Measurements from ENCODE around the gene PHLDA2.
A peak's percentile ranks its signal among the peaks of the same experiment; 100 is the strongest.

Gene PHLDA2

DNA sequence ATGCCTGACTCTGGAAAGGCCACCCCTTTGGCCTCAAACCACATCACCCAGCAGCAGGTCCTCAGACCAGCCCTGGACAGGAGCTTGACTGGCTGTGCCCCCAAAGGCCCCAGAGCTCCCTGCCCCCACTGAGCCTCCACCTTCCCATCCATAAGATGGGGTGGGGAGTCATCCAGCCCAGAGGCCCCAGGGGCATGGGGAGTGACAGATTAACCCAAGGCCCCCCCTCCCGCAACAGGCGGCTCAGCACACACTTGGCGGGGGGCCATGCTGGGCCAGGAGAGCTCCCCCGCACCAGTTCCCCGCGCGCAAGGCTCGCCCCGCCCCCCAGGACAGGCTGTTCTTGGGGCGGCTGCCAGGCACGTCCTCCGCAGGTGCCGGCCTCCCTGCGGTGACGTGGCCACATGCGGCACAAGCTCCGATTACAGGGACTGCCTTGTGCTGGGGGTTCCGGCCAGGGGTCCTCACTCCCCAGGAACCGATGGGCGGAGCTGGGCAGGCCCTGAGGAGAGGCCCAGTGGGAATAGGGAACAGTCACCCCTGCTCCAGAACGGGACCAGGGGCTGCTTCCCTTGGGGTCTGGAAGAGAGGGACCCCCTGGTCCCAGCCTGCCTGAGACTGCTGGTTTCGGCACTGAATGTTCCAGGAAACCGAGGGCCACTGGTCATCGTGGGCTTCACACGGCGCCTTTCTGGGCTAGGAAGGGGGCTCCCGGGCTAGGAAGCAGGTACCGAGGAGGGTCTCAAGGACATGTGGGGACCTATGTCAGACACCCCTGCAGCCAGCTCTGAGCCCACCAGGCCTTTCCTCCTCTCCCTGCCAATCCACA is 38.5 kb downstream of the PHLDA2 start:
- TF ChIP-seq, protein P1, sequence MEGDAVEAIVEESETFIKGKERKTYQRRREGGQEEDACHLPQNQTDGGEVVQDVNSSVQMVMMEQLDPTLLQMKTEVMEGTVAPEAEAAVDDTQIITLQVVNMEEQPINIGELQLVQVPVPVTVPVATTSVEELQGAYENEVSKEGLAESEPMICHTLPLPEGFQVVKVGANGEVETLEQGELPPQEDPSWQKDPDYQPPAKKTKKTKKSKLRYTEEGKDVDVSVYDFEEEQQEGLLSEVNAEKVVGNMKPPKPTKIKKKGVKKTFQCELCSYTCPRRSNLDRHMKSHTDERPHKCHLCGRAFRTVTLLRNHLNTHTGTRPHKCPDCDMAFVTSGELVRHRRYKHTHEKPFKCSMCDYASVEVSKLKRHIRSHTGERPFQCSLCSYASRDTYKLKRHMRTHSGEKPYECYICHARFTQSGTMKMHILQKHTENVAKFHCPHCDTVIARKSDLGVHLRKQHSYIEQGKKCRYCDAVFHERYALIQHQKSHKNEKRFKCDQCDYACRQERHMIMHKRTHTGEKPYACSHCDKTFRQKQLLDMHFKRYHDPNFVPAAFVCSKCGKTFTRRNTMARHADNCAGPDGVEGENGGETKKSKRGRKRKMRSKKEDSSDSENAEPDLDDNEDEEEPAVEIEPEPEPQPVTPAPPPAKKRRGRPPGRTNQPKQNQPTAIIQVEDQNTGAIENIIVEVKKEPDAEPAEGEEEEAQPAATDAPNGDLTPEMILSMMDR (IDR thresholded peaks at IDR 0.05; ENCODE audit: low read depth, low read length, missing control alignments) = no peak
- no peak for DNase-seq (ENCODE audit: extremely low read depth, low read depth)
- no peak overlapping the region for H3K4me3 ChIP-seq (replicated peaks; ENCODE audit: low read depth, low read length)

DNA sequence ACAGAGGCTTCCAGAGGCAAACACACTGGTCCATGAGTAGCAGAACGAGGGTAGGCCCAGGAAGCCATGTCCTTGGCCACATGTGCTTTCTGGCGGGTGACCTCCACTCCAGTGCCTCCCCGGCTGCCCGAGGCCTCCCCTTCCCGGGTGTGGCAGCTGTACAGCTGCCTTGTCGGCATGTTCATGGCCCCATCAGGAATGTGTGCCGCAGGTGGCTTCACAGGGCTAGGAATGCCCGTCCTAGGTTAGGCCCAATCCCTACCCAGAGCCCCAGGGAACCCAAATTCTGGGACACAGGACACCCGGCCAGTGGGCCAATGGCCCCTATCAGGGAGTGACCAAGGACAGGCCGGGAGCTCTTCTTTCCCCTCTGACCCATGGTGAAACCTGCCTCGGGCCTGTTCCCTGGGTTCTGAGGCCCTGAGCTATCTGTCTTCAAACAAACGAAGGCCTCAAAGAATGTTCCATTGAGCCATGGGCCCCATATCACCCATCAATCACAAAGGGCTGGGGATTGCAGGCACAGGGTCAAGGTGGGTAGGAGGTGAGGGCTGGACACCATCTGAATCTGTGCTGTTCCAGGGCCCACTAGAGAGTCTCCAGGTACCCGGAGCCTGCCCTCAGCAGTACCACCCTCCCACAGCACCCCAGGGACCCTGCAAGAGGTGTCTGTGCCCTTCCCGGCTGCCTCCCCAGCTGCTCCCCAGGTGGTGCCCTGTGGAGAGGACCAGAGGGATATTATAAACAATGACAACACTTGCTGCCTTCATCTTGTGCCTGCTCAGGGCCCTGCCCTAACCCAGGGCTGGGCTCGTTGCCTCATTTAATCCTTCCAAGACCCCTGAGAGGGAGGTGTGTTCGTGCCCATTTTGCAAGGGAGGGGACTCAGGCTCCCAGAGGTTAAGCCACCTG is 39.6 kb downstream of the PHLDA2 start:
- no peak overlapping the region for H3K4me3 ChIP-seq (replicated peaks; ENCODE audit: low read depth, low read length)
- no peak for DNase-seq (ENCODE audit: extremely low read depth, low read depth)
- TF ChIP-seq, protein P1 (IDR thresholded peaks at IDR 0.05; ENCODE audit: low read depth, low read length, missing control alignments) = no peak

- TF ChIP-seq, protein P1 (IDR thresholded peaks at IDR 0.05; ENCODE audit: low read depth, low read length, missing control alignments) = peak; percentile 98
- no peak for DNase-seq (ENCODE audit: extremely low read depth, low read depth)
- H3K4me3 ChIP-seq (replicated peaks; ENCODE audit: low read depth, low read length) = no peak overlapping the region
Observed at GRCh38 chr11:2888266-2888968, 40.8 kb downstream of the PHLDA2 start.

- TF ChIP-seq, protein P1 (IDR thresholded peaks at IDR 0.05; ENCODE audit: low read depth, low read length, missing control alignments) = no peak
- H3K4me3 ChIP-seq (replicated peaks; ENCODE audit: low read depth, low read length) = no peak overlapping the region
- DNase-seq (ENCODE audit: extremely low read depth, low read depth) = no peak
Observed at GRCh38 chr11:2887515-2888195, 41.6 kb downstream of the PHLDA2 start.

GRCh38 chr11:2886936-2887335 is 42.3 kb downstream of the PHLDA2 start:
- DNase-seq (ENCODE audit: extremely low read depth, low read depth) = no peak
- no peak overlapping the region for H3K4me3 ChIP-seq (replicated peaks; ENCODE audit: low read depth, low read length)
- TF ChIP-seq, protein P1 (IDR thresholded peaks at IDR 0.05; ENCODE audit: low read depth, low read length, missing control alignments) = no peak
